HG03432 (cell line): ENCODE data around the gene BSPRY.
"Not testable (repeated sequence)": the region's sequence is repeated elsewhere in the genome, so short reads cannot be mapped to it uniquely, and the experiment has no call there.

ENCODE experiments used
- ATAC-seq: cut with Tn5 transposase; IDR thresholded peaks from one replicate; pipeline ENCODE4 v1.9.1; 2021; ENCODE audit warnings: mild to moderate bottlenecking, moderate library complexity; ENCODE audit not compliant: unreplicated experiment

BSPRY gene

GRCh38 chr9:113390192-113390960 is 41.0 kb downstream of the BSPRY start:
- no peak for ATAC-seq

GRCh38 chr9:113391917-113392316 is 42.6 kb downstream of the BSPRY start:
- no peak for ATAC-seq

- ATAC-seq, result no peak
Measured at GRCh38 chr9:113393281-113393680, 43.9 kb downstream of the BSPRY start.

GRCh38 chr9:113395000-113395861 is 45.9 kb downstream of the BSPRY start:
- no peak for ATAC-seq

- ATAC-seq, result no peak
Measured at GRCh38 chr9:113397203-113397631, 47.9 kb downstream of the BSPRY start.

GRCh38 chr9:113398796-113399195 is 49.5 kb downstream of the BSPRY start:
- ATAC-seq, result no peak

GRCh38 chr9:113399646-113400200 is 50.4 kb downstream of the BSPRY start:
- ATAC-seq, result no peak

GRCh38 chr9:113401027-113401792 is 51.9 kb downstream of the BSPRY start, which contains the start of gene ALAD:
TSS of gene ALAD (minus strand) at chr9:113401284. CDS start at chr9:113393559, 7,725 bp downstream.
- ATAC-seq, result peak; percentile 98

- no peak for ATAC-seq
Measured at GRCh38 chr9:113403646-113404045, 54.3 kb downstream of the BSPRY start.

- ATAC-seq, result not testable (repeated sequence)
Measured at GRCh38 chr9:113406353-113406752, 57.0 kb downstream of the BSPRY start.

- peak; percentile 23 for ATAC-seq
Measured at GRCh38 chr9:113406873-113407511, 57.7 kb downstream of the BSPRY start.

- ATAC-seq, result no peak
Measured at GRCh38 chr9:113409481-113409880, 60.1 kb downstream of the BSPRY start.

- peak; percentile 18 for ATAC-seq
Measured at GRCh38 chr9:113409883-113410206, 60.5 kb downstream of the BSPRY start.

GRCh38 chr9:113410207-113410864 is 61.0 kb downstream of the BSPRY start, which contains the start of the genes C9orf43 and POLE3:
TSS of gene C9orf43 (plus strand) at chr9:113410747. CDS start at chr9:113413494, 2,747 bp downstream.
TSS of gene POLE3 (minus strand) at chr9:113410675. CDS start at chr9:113410293, 382 bp downstream.
- ATAC-seq, result peak; percentile 93

- ATAC-seq, result peak; percentile 98
Measured at GRCh38 chr9:113416149-113416721, 66.9 kb downstream of the BSPRY start.

GRCh38 chr9:113417370-113417769 is 68.0 kb downstream of the BSPRY start:
- ATAC-seq, result no peak
